ENCODE measurements around the gene WDR27. TPM values are rescaled to one million over a fixed set of nuclear protein-coding genes. Genes with fewer than 3 reads are reported as not detected.
A peak's percentile ranks its signal among the peaks of the same experiment; 100 is the strongest.

Gene WDR27
- 10 to 100 TPM; 45.0 to 46.1 TPM for total RNA-seq

DNA sequence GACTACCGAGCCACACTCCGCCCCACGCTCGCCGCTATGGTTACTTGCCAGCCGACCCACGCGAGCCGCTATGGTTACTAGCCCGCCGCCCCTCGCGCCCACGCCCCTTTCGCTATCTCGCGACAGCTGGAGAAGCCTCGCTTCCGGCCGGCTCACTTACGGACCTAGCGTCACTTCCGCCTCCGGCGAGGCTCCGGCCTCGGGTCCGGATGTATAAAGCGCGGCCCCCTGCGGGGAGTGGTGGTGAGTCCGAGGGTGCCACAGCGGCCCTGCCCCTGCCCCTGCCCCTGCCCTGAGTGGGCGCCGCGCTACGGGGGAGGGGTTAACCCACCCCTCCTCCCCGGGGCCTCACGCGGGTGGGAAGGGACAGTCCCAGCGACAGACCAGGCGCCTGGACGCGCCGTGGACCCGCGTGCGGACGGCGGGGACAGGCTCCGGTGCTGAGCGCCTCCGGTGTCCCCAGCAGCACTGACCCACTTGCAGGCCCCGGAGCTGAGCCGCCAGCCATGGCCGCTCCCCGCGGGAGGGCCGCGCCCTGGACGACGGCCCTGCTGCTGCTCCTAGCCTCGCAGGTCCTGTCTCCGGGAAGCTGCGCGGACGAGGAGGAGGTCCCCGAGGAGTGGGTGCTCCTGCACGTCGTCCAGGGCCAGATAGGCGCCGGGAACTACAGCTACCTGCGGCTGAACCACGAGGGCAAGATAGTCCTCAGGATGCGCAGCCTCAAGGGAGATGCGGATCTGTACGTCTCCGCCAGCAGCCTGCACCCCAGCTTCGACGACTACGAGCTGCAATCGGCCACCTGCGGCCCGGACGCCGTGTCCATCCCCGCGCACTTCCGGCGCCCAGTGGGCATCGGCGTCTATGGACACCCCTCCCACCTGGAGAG lies at the start of gene WDR27, which contains the start of gene C6orf120:
Gene WDR27 (minus strand): TSS at position 76 of the 886 bp plus-strand sequence. CDS start 13,024 bp downstream, outside the sequence.
Gene C6orf120 (plus strand): TSS at position 173 of the 886 bp plus-strand sequence. CDS start 334 bp downstream, at position 507.
- peaks cover 4 to 10% of the 10 kb centered on the region in 2 donors for H3K36me3 Mint-ChIP-seq (ENCODE audit: insufficient read depth in 2 of 2)
- peaks cover 61% of the 10 kb centered on the region for H3K4me1 Mint-ChIP-seq (ENCODE audit: low read depth)

GRCh38 chr6:169746556-169746955 lies 44.7 kb upstream of the WDR27 start:
- ATAC-seq (replicated peaks in 1 of 2) (no peak), DNase-seq (no peak)
- Mint-ChIP-seq H3K9me3 (peaks cover 0 to 2% of the 10 kb centered on the region in 2 donors), H3K4me1 (ENCODE audit: low read depth) (peaks cover 18% of the 10 kb centered on the region), H3K27me3 (ENCODE audit: low read depth) (no peaks in the 10 kb centered on the region), H3K36me3 (ENCODE audit: insufficient read depth in 2 of 2) (peaks cover 4 to 19% of the 10 kb centered on the region in 2 donors), H3K27ac (peak overlapping the region; percentile 51), H3K4me3 (no peak overlapping the region)

More for the DNA sequence above, at the start of gene WDR27, which contains the start of gene C6orf120:
- Mint-ChIP-seq H3K27me3 (ENCODE audit: low read depth) (no peaks in the 10 kb centered on the region), H3K27ac (peak within 1 kb of the TSS; percentile 95), H3K4me3 (peak within 1 kb of the TSS; percentile 89 to 97), H3K9me3 (no peaks in the 10 kb centered on the region)
- ATAC-seq (replicated peaks in 1 of 2) (peak; percentile 94 to 95), DNase-seq (peak; percentile 98 to 99)

DNA sequence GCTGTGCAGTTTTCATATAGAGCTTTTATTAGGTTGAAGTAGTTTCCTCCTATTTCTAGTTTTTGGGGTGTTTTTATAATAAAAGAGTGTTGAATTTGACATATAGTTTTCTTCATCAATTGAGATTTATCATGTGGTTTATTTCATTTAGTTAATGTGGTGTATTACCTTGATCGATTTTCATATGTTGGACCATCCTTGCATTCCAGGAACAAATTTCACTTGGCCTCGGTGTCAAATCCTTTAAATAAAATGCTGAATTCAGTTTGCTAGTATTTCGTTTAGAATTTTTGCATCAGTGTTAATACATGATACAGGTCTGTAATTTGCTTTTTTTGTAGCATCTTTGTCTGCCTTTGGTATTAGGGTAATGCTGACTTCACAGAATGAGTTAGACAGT lies 43.6 kb upstream of the WDR27 start:
- Mint-ChIP-seq H3K27me3 (ENCODE audit: low read depth) (no peaks in the 10 kb centered on the region), H3K27ac (no peak overlapping the region), H3K4me3 (no peak overlapping the region), H3K4me1 (ENCODE audit: low read depth) (peaks cover 12% of the 10 kb centered on the region), H3K9me3 (peaks cover 0 to 2% of the 10 kb centered on the region in 2 donors), H3K36me3 (ENCODE audit: insufficient read depth in 2 of 2) (peaks cover 2 to 14% of the 10 kb centered on the region in 2 donors)
- ATAC-seq (replicated peaks in 1 of 2) (no peak), DNase-seq (no peak)

- H3K36me3 Mint-ChIP-seq (ENCODE audit: insufficient read depth in 2 of 2): peaks cover 0 to 2% of the 10 kb centered on the region in 2 donors
- no peaks in the 10 kb centered on the region for H3K9me3 Mint-ChIP-seq
- no peak for ATAC-seq (replicated peaks in 1 of 2)
These were observed 39.5 kb upstream of the WDR27 start for GRCh38 chr6:169741344-169741743.

GRCh38 chr6:169738976-169739529 lies 37.2 kb upstream of the WDR27 start:
- H3K27me3 Mint-ChIP-seq (ENCODE audit: low read depth): peaks cover 30% of the 10 kb centered on the region
- no peak for DNase-seq
- no peak for ATAC-seq (replicated peaks in 1 of 2)

More at GRCh38 chr6:169741344-169741743, 39.5 kb upstream of the WDR27 start:
- H3K27me3 Mint-ChIP-seq (ENCODE audit: low read depth): peaks cover 7% of the 10 kb centered on the region
- H3K4me3 Mint-ChIP-seq: no peak overlapping the region
- H3K4me1 Mint-ChIP-seq (ENCODE audit: low read depth): peaks cover 7% of the 10 kb centered on the region
- DNase-seq: no peak
- H3K27ac Mint-ChIP-seq: no peak overlapping the region

GRCh38 chr6:169738204-169738975 lies 36.6 kb upstream of the WDR27 start:
- H3K36me3 Mint-ChIP-seq (ENCODE audit: insufficient read depth in 2 of 2): peaks cover 0 to 2% of the 10 kb centered on the region in 2 donors
- ATAC-seq (replicated peaks in 1 of 2) (no peak), DNase-seq (no peak)
- H3K4me3 Mint-ChIP-seq: no peak overlapping the region
- H3K27ac Mint-ChIP-seq: no peak overlapping the region
- no peaks in the 10 kb centered on the region for H3K9me3 Mint-ChIP-seq
- H3K27me3 Mint-ChIP-seq (ENCODE audit: low read depth): peaks cover 31% of the 10 kb centered on the region
- H3K4me1 Mint-ChIP-seq (ENCODE audit: low read depth): peaks cover 7% of the 10 kb centered on the region

More at GRCh38 chr6:169738976-169739529, 37.2 kb upstream of the WDR27 start:
- Mint-ChIP-seq H3K4me3 (no peak overlapping the region), H3K4me1 (ENCODE audit: low read depth) (peaks cover 7% of the 10 kb centered on the region), H3K36me3 (ENCODE audit: insufficient read depth in 2 of 2) (no peaks in the 10 kb centered on the region), H3K9me3 (no peaks in the 10 kb centered on the region), H3K27ac (no peak overlapping the region)

DNA sequence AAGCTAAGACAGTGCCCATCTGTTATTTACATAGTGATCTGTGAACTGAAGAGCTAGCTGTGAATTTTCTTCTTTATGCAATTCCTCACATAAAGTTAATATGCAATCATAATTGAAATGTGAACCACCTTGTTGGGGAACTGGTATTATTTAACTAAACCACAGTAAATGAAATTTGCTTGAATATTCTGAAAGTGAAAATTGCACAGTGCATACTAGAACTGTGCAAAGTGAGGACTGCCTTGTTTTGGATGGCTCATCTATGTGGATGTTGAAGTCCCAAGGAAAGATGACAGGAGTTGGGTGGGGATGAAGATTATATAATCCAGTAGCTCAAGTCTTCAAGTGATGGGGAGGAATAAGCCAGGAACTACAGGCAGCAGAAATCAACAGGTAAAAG lies 28.1 kb upstream of the WDR27 start:
- Mint-ChIP-seq H3K4me1 (ENCODE audit: low read depth) (peaks cover 17% of the 10 kb centered on the region), H3K4me3 (no peak overlapping the region), H3K9me3 (no peaks in the 10 kb centered on the region), H3K27me3 (ENCODE audit: low read depth) (peaks cover 11% of the 10 kb centered on the region), H3K36me3 (ENCODE audit: insufficient read depth in 2 of 2) (peaks cover 0 to 2% of the 10 kb centered on the region in 2 donors), H3K27ac (no peak overlapping the region)
- ATAC-seq (replicated peaks in 1 of 2) (no peak), DNase-seq (no peak)

- H3K27ac Mint-ChIP-seq: no peak overlapping the region
- H3K27me3 Mint-ChIP-seq (ENCODE audit: low read depth): no peaks in the 10 kb centered on the region
- no peak for ATAC-seq (replicated peaks in 1 of 2)
- peaks cover 3 to 10% of the 10 kb centered on the region in 2 donors for H3K36me3 Mint-ChIP-seq (ENCODE audit: insufficient read depth in 2 of 2)
- peaks cover 17% of the 10 kb centered on the region for H3K4me1 Mint-ChIP-seq (ENCODE audit: low read depth)
- H3K4me3 Mint-ChIP-seq: no peak overlapping the region
- no peak for DNase-seq
- no peaks in the 10 kb centered on the region for H3K9me3 Mint-ChIP-seq
These were observed 25.1 kb upstream of the WDR27 start for GRCh38 chr6:169726963-169727362.

DNA sequence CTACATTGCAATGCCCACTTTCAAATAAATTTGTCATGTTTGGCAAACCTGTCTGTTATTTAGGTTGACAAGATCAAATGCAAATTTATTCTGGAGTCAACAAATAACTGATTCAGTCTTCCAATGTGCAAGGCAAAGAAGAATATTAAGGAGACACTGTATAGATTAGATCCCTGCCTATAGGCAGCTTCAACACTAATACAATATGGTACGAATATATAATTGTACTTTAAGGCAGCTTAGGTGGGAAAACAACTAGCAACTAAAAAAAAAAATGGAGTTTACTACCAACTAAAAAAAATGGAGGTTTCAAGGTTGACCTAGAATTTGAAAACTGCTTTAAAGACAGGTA lies 24.2 kb upstream of the WDR27 start:
- H3K4me3 Mint-ChIP-seq: peak overlapping the region; percentile 69 to 76
- ATAC-seq (replicated peaks in 1 of 2): no peak

GRCh38 chr6:169725125-169726048 lies 23.6 kb upstream of the WDR27 start:
- peaks cover 33% of the 10 kb centered on the region for H3K4me1 Mint-ChIP-seq (ENCODE audit: low read depth)
- H3K27me3 Mint-ChIP-seq (ENCODE audit: low read depth): no peaks in the 10 kb centered on the region
- peak overlapping the region; percentile 74 for H3K27ac Mint-ChIP-seq
- H3K4me3 Mint-ChIP-seq: peak overlapping the region; percentile 69 to 76
- ATAC-seq (replicated peaks in 1 of 2) (no peak), DNase-seq (peak; percentile 22 to 24)
- H3K36me3 Mint-ChIP-seq (ENCODE audit: insufficient read depth in 2 of 2): peaks cover 3 to 10% of the 10 kb centered on the region in 2 donors
- no peaks in the 10 kb centered on the region for H3K9me3 Mint-ChIP-seq

More for the DNA sequence above, 24.2 kb upstream of the WDR27 start:
- Mint-ChIP-seq H3K27ac (peak overlapping the region; percentile 74), H3K27me3 (ENCODE audit: low read depth) (no peaks in the 10 kb centered on the region), H3K36me3 (ENCODE audit: insufficient read depth in 2 of 2) (peaks cover 3 to 10% of the 10 kb centered on the region in 2 donors), H3K4me1 (ENCODE audit: low read depth) (peaks cover 26% of the 10 kb centered on the region), H3K9me3 (no peaks in the 10 kb centered on the region)
- no peak for DNase-seq

GRCh38 chr6:169724494-169725124 lies 22.8 kb upstream of the WDR27 start, which contains the start of gene PHF10:
PHF10 (minus strand) TSS chr6:169724500; CDS start chr6:169723931, 569 bp downstream.
- Mint-ChIP-seq H3K4me1 (ENCODE audit: low read depth) (peaks cover 40% of the 10 kb centered on the region), H3K4me3 (peak within 1 kb of the TSS; percentile 90 to 91), H3K9me3 (no peaks in the 10 kb centered on the region), H3K27ac (peak within 1 kb of the TSS; percentile 92), H3K36me3 (ENCODE audit: insufficient read depth in 2 of 2) (peaks cover 3 to 10% of the 10 kb centered on the region in 2 donors), H3K27me3 (ENCODE audit: low read depth) (no peaks in the 10 kb centered on the region)
- DNase-seq: peak; percentile 67 to 68
- peak; percentile 63 to 66 for ATAC-seq (replicated peaks in 1 of 2)

Data from activated T-cell treated with anti-CD3 and anti-CD28 coated beads, Interleukin-2, amount 50 U/mL, for 72 hours (primary cell).